ENCODE results near the gene MALRD1. TPM values are rescaled to one million over a fixed set of nuclear protein-coding genes. Genes with fewer than 3 reads are reported as not detected.

MALRD1 gene
- 1.4 TPM for polyA plus RNA-seq (ENCODE audit: insufficient read length)

DNA sequence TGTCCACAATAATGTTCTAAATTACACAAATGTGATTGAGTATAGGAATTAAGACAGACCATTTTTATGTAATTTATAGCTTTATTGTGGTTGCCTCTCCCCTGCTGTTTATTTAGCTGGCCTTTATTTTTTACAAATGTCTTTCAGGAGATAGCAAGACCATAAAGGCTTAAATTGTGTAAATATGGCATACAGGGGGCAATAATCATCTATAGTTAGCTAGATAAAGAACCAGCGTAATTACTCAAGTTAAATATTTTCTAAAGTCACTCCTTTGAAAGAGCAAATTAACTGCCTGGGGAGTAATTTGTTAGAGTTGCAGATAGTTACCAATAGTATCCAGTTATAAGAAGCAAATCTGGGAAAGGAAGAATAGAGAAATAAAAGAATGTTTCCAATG lies at the start of gene MALRD1:
MALRD1 (plus strand) TSS at position 313 of the 400 bp plus-strand sequence. CDS start 138 bp downstream, outside the sequence.
- no peak for DNase-seq

DNA sequence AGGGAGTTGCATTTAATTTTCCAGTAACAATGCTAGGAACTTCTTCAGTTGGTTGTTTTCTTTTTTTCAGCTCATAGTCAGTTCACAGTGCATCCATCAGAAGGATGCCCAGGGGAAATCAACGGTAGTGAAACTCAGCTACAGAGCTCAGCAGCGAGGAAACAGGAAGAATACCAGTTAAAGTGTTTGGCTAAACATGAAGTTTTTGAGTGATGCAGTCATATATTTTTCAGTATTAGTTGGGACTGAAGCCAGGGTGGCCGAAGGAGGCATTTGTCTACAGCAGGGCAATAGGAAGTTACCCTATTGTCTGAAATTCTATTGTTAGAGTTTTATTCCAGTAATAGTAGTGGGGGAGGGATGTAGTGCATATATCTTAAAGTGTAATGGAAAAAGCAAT lies 45.3 kb upstream of the MALRD1 start:
- peak; percentile 27 for DNase-seq

DNA sequence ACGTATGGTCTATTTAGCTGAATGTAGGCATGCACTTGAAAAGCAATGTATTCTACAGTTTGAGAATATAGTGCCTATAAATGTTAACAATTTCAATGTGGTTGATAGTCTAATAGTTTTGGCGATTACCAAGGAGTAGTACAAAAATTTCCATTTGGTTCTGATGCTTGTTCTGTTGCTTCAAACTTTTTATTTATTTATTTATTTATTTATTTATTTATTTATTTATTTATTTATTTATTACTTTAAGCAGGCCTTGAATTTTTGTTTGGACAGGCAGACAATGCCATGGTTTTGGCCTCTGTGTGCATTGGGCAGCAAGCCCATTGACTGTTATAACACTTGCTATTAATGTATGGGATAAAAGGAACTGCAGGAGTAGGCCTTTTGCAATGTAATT lies 36.5 kb upstream of the MALRD1 start:
- no peak for DNase-seq

DNA sequence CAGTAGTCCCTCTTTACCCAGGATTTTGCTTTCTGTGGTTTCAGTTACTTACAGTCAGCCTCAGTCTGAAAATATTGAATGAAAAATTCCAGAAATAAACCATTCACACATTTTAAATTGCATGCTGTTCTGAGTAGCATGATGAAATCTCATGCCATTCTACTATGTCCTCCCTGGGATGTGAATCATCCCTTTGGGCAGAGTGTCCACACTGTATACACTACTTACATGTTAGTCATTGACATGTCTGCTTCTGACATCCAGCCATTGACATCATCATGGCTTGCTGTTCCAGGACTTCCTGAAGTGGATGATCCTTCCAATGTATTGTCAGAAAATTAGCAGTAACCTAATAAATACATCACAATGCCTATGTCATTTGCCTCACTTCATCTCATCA lies 34.6 kb upstream of the MALRD1 start:
- DNase-seq: no peak

DNA sequence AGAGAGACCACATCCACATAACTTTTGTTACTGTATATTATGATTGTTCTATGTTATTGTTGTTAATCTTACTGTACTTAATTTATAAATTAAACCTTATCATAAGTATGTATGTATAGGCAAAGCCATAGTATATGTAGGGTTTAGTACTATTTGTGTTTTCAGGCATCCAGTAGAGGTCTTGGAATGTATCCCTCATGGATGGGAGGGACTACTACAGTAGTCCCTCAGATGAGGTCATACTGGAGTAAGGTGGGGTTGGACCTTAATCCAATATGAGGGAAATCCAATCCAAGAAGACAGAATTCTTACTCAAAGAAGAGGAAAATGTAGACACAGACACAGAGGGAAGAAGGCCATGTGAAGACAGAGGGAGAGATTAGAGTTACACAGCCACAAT lies 34.1 kb upstream of the MALRD1 start:
- DNase-seq: no peak

DNA sequence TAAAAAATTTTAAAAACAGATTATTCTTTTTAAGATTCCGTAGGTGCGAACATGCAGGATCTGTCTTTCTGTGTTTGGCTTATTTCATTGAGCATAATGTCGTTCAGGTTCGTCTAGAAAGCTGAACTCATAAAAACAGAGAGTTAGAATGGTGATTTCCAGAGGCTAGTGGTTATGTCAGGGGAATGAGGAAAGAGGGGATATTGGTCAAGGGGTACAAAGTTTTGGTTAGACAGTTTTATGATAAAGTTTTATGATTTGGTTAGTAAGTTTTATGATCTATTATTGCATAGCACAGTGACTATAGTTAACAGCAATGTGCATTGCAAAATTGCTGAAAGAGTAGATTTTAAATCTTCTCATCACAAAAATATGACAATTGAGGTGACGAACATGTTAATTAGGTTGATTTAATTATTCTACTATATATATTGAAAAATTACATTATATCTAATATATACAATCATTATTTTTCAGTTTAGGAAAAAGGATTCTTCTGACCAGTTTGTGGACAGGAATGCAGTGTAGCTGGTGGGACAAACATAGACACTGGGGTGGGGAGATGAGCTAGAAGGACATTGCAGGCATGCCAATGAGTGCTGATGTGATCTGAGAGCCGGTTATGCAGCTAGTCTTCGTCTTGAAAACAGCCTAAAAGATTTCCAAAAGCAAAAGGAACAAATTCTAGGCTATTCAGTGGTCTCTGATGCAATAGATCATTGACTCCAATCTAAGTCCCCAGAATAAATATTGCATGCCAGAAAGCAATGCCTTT lies 31.3 kb upstream of the MALRD1 start:
- DNase-seq: no peak

DNA sequence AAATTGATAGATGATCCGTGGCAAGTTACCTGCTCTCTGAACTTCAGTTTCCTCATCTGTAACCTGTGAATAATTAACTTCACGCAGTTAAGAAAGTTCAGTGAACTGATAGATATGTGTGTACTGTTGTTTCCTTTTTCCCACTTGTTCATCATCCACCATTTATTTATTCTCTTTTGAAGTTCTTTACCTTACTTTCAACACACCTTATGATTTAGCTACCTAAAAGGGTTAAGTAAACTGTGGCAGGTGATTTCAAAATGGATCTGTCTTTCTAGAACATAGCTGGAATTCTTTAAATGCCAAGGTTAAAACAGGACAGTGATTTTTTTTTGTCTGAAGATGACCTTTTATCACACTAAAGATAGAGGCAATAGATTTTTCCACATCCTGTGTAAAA lies 27.4 kb upstream of the MALRD1 start:
- DNase-seq: no peak

DNA sequence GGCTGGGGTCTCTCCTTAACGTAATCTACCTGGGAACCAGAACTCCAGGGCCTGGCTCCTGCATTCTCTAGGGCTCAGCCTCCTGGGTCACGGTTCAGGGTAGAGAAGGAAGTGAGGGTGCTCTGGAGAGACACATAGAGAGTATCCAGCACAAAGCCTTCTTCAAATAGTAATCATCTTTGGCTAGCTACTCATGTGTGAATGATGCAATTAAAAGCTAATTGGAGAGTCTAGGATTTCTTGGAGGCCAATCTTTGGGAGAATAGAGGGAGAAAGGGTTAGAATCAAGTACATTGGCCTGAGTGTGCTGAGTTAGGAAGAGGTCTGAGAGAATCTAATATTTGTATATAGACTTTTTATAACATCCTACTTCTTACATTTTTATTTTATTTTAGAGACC lies 24.0 kb upstream of the MALRD1 start:
- DNase-seq: no peak

DNA sequence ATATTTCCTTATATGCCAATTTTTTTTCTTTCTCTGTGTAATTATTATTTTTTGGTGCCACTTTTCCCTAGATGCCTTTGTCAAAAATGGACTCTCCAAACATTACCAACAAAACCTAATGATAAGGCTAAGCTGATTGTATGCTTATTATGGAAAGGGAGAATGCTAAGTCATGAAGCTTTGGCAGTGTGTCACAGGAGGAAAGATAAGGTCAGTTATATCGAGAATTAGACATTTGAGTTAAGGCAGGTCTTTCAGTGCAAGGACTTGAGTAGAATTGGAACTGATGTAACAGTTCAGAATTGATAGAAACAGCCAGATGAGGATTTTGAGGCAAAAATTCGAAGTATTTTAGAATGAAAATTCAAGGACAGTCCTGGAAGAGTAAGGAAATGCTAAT lies 16.8 kb upstream of the MALRD1 start:
- DNase-seq: no peak

DNA sequence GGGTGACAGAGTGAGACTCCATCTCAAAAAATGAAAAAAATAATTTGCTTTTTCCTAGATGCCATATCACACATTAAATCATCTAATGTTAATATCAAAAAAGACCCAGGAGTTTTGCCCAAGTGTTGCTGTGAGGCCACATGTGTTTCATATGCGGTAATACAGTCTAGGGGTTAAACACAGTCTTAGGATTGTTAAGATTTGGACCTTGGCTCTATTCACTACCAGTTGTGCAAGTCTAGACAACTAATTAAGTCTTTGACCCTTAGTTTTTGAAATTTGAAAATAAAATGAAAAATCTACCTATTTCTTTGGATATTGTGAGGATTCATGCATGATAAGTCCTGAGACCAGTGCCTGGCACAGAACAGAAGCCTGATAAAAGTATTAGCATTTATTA lies 14.9 kb upstream of the MALRD1 start:
- DNase-seq: no peak

DNA sequence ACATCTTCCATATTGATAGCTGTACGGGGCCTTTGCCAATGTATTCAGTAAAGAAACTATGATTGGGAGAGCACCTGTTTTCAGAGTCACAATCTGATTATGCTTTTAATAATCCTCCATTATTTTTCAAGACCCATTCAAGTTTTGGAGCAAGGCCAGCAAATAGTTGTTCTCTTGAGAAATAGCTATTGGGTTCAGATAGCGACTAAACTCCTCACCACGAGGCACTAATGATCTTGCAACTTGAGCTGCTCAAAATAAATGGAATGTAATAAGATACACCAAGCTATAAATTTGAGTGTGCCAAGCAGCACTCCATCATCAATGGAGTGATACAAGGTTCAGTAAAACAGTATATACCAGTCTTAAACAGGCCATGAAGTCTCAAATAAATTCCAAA lies 7.4 kb upstream of the MALRD1 start:
- no peak for DNase-seq

DNA sequence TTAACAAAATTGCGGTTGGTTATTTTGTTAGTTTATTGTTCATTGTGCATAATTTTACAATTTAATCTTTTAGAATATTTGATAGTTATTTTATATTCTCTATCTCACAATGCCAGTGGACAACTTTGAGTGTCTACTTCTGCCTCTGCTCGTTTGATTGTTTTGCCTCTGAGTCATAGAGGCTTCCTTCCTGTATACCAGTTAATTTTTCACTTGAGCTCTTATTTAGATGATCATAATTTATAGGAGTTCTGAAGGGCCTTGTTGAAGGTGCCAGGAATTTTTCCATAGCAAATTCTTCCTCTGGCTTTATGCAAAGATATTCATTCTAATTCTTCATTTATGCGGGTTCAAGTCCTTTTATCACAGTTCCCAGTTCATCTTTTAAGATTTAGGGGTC lies 5.2 kb upstream of the MALRD1 start:
- DNase-seq: no peak

DNA sequence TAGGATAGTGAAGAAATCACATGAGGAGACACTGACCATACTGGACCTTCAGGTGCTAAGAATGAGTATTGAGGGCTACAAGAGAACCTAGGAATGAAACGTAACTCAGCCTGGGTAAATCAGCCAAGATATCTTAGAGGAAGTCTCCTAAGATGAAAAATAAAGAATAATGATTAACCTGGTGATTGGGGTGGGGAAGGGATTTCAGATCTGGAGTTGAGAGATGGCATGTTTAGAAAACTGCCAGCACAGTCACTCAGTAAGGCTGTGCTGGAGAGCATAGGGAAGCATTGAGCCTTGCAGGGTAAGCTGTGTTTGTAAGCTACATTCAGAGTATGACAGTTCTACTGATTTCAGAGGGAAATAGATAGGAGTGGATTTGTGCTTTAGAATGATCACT lies 1.9 kb upstream of the MALRD1 start:
- no peak for DNase-seq

DNA sequence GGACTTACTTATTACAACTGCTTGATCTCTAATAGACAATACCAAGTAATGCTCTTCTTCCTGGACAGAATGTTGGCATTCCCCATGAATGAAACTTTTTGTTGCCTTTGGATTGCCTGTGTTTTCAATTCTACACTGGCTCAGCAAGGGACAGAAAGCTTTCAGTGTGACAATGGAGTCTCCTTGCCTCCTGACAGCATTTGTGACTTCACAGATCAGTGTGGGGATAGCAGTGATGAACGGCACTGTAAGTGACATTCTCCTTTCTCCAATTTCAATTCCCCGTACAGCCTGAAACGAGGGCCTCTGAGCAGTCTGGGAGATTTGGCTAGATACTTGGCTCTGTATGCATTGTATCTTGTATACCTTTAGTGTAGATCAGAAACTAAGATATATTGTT lies 290 bp downstream of the MALRD1 start:
- DNase-seq: no peak

DNA sequence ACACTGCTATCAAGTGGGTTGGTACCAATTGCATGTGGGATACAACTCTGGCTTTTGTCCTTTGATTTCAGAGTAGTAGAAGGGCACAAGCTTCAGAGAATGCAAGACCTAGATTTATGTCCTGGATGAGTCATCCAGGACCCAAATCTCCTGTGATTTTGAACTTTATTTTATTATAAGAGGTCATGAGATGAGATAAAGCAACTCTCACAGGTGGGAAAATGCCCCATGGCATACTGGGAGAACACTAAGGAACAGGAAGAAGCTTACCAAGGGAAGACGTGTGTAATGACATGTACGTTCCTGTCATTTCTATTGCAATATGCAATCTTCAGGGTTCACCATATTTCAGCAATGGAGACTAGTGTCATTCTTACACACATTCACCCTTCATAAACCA lies 966 bp downstream of the MALRD1 start:
- DNase-seq: no peak

DNA sequence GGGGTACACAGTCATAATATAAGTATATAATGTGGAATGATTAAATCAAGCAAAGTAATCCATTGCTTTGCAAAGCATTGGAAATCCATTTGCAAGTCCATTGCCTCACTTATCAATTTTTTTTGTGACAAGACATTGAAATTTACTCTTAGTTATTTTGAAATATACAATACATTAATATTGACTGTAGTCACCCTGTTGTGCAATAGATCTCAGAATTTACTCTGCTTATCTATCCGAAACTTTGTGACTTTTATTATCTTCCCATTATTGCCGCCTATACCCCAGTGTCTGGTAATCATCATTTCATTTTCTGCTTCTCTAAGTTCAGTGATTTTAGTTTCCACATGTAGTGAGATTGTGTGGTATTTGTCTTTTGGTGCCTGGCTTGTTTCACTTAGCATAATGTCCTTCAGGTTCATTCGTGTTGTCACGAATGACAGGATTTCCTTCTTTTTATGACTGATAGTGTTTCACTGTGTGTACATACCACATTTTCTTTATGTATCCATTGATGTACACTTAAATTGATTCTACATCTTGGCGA lies 5.8 kb downstream of the MALRD1 start:
- DNase-seq: no peak

DNA sequence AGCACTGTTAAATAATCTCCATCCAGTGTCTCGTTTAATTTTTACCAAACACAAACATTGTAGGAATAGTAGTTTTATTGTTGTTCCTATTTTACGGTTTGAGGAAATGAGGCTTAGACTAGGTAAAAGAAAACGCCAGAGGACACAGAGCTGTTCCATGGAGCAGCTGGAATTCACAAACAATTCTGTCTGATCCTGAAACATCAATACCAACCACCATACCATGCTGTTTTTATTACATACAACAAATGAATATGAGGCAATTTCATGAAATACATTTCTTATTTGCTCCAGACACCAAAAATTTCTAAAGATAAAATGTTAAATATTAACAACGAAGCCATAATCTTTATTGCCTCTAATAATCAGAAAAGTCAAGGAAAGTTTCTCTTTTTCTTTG lies 9.4 kb downstream of the MALRD1 start:
- DNase-seq: no peak

DNA sequence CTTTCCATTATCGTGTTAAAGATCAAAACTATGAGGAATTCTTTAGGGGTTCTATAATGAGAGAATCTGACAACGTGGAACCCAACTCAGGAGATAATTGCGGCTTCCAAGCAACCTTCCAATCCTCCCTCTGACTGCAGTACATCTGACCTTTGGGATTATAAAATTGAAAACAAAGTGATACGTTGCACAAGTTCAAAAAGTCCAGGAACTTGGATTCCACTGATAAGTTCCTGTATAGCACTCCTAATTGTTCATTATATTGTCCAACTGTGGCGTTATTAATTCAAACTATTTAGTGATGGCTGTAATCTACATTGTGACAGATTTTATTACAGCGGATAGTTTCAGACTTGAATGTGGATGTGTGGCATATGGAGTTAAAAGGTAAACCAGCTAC lies 15.4 kb downstream of the MALRD1 start:
- DNase-seq: no peak

DNA sequence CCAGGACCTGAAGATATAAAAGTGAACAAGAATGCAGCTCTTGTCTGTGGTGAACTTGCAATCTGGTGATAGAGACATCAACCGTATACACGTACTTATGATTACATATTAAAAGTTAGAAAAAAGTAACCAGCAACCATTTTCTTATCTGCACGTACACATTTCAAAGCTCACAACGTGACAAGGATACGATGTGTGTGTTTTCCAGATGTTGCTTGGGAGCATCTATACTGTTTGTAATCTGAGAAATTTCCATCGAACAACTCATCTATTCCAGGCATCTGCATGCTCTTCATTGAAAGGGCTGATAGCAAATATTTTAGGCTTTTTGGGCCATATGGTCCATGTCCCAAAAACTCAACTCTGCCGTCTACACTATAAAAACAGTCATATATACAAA lies 23.3 kb downstream of the MALRD1 start:
- no peak for DNase-seq

DNA sequence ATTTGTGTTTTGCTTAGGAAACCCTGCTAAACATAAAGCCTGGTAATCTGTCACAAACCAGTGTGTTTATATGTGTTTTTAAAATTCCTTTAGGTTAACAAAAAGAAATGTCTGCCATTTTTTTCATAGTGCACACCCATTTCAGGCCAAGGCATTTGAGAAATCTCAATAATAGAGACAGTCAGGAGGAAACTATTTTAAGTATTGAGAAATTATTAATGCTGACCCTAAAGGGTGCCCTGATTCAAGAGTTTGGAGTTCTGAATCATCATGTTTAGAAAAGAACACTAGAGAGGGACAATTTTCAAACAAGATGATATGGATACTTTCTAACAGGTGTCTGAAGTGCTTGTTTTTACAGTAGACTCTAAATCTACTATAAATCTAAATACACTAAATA lies 28.7 kb downstream of the MALRD1 start:
- no peak for DNase-seq

DNA sequence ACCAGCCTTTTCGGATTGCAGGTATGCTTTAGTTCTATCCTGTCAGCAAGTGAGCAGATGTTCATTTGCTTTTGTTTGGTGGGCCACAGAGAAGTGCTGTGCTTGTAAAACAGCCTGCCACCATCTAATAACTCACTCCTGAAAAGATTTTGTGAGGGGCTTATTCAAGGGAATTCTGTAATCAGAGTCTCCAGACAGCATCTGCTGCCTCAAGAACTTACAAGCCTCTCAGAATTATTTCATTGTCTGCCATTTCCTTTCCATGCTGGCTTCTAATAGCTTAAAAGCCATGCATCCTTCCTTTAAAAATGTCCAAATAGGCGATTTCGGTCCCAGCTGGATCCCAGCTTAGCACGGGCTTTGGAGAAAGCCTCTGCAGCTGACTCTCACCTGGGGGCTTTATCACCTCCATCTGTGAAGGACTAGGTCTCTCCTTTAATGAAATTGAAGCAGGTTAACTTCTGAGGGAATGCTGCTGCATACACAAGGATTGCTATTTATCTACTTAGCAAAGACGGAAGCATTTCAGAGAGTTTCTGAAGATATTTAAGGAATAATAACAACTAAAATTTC lies 48.0 kb downstream of the MALRD1 start:
- no peak for DNase-seq

DNA sequence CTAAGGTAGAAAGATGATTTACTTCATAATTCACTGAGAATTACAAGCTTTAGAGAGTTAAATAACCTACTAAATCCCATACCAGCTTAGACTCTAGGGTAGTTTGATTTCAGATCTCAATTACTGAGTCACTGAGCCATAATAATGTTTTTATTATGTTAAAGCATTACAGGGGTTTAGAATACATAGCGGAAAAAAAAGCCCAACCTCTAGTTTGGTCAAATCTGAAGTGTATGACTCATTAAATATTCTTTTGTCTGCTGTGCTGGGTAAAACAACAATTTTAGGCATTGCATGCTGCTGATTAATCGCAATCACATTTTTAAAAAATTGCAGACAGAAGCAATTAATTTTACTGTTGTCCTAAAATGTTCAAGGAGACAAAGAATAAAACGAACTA lies 48.5 kb downstream of the MALRD1 start:
- no peak for DNase-seq

DNA sequence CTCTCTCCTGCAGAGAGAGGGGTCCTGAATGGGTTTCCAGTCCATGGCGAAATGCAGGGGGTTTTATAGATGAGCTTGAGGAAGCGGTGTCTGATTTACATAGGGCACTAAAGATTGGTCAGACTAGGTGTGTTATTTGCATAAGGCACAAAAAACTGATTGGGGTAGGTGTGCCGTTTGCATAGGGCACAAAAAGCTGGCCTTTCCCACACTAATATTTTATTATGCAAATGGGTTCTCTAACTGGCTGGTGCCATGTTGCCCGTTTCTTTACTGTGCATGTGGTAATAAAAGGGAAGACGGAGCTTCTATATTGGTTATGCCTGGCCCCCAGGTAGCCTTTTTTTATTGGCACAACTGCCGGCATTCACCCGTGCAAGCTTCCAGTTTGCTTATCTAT lies 50.2 kb downstream of the MALRD1 start:
- no peak for DNase-seq

DNA sequence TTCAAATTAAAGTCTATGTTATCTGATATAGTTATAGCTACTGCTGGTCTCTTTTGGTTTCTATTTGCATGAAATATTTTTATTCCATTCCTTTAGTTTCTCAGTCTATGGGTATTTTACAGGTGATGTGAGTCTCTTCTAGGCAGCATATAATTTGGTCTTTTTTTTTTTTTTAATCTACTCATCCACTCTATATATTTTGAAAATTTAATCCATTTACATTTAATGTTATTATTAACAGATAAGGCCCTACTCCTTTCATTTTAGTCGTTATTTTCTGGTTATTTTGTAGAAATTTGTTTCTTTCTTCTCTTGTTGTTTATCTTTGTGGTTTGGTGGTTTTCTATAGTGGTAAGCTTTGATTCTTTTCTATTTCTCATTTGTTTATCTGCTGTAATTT lies 58.8 kb downstream of the MALRD1 start:
- no peak for DNase-seq
